Activated CD8-positive, alpha-beta memory T cell treated with anti-CD3 and anti-CD28 coated beads, Interleukin-2, amount 10 ng/mL, durations not matched to agents 7 days and 5 days (primary cell): ENCODE measurements around the gene GGT1. TPM values are rescaled to one million over a fixed set of nuclear protein-coding genes. Genes with fewer than 3 reads are reported as not detected.
"Not testable (repeated sequence)": the region's sequence is repeated elsewhere in the genome, so short reads cannot be mapped to it uniquely, and the experiment has no call there.

ENCODE experiments used
- ATAC-seq: fragments of 150-1000 bp; cut with Tn5 transposase; one replicate; pipeline ENCODE4 v1.10.0; 2021; ENCODE audit warnings: moderate library complexity
- CTCF ChIA-PET: fragments of 350-600 bp; sonication (Branson Sonifier 250); formaldehyde crosslinking; loops from one replicate; lab custom pipeline; 2021; ENCODE audit warnings: antibody characterized with exemption; lab: Charles Lee
- DNase-seq: peaks from one replicate; pipeline ENCODE4 v3.0.0-alpha.2; 2020
- H3K27ac Mint-ChIP-seq: one replicate; pipeline ENCODE4 v1.8.0; 2021; ENCODE audit warnings: mild to moderate bottlenecking, mixed read lengths
- H3K27me3 Mint-ChIP-seq: one replicate; pipeline ENCODE4 v1.8.0; 2021; ENCODE audit warnings: mixed read lengths
- H3K36me3 Mint-ChIP-seq: one replicate; pipeline ENCODE4 v1.8.0; 2021; ENCODE audit warnings: mild to moderate bottlenecking, mixed read lengths
- H3K4me1 Mint-ChIP-seq: one replicate; pipeline ENCODE4 v1.8.0; 2021; ENCODE audit warnings: mixed read lengths
- H3K4me3 Mint-ChIP-seq: one replicate; pipeline ENCODE4 v1.8.0; 2021; ENCODE audit warnings: mild to moderate bottlenecking, moderate library complexity, mixed read lengths
- H3K9me3 Mint-ChIP-seq: one replicate; pipeline ENCODE4 v1.8.0; 2022; ENCODE audit warnings: low read depth, mixed read lengths
- total RNA-seq, 2 experiments: library from RNA; stranded (reverse); gene quantifications; one replicate each; pipeline ENCODE4 v1.2.3, GENCODE V29; 2021

Gene GGT1
- total RNA-seq, 2 experiments from 2014 or later, result 51.2 to 66.0 TPM

DNA sequence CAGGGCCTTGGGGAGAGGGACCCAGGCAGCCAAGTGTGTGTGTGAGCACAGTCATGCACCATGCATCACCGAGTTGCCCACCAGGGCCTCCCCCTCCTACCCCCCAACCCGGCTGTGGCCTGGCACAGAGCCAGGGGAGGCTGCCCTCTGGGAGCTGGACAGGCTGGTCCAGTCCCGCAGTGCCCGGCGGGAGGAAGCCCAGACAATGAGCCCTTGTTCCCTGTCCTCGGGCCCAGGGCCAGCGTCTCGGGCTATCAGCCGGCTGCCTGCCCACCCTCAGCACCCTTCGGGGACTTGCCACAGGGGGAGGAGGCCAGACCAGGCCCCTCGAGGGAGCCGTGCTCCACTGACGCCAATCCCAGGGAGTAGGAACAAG is 14.6 kb upstream of the GGT1 start:
- no peak overlapping the region for H3K27ac Mint-ChIP-seq
- ATAC-seq, result no peak
- H3K4me3 Mint-ChIP-seq, result no peak overlapping the region
- H3K9me3 Mint-ChIP-seq, result no peaks in the 10 kb centered on the region
- H3K27me3 Mint-ChIP-seq, result peaks cover 5% of the 10 kb centered on the region
- CTCF ChIA-PET, result no interaction called here
- no peak for DNase-seq
- H3K4me1 Mint-ChIP-seq, result peaks cover 6% of the 10 kb centered on the region
- H3K36me3 Mint-ChIP-seq, result no peaks in the 10 kb centered on the region

DNA sequence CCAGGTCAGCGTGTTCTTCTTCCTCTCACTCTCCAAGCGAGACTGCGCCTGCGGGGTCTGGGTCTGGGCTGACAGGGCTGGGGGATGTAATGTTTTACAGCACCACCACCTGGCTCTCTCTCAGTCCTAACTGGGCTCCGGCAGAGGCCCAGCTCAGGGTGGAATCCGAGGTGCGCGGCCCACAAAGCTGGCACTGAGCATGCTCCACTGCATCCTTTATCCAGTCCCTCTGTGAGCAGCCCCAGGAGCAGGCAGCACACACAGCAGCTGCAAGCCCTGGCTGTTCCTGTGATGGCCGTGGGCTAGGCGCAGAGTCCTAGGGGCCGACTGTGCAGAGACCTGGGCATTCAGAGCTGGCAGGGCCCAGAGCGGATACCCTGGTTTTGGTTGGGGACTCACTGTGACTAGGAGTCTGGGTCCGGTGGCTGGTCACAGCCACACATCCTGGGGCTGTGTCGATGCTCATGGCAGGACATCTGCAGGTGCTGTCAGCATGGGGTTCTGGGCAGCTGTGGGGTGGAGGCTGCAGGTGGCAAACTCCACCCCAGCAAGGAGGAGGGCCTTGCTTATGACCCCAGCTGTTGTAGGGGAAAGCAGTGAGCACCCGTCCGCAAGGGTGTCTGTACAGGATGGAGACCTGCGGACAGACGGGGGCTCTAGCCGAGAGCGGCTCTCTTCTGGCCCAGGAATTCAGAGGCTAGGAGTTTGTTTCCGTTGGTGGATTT is 14.1 kb upstream of the GGT1 start:
- H3K4me1 Mint-ChIP-seq, result peaks cover 6% of the 10 kb centered on the region
- no peaks in the 10 kb centered on the region for H3K9me3 Mint-ChIP-seq
- ATAC-seq, result no peak
- no peak overlapping the region for H3K27ac Mint-ChIP-seq
- CTCF ChIA-PET, result no interaction called here
- no peaks in the 10 kb centered on the region for H3K36me3 Mint-ChIP-seq
- peaks cover 5% of the 10 kb centered on the region for H3K27me3 Mint-ChIP-seq
- H3K4me3 Mint-ChIP-seq, result no peak overlapping the region
- no peak for DNase-seq

- Mint-ChIP-seq H3K36me3 (no peaks in the 10 kb centered on the region), H3K27me3 (peaks cover 5% of the 10 kb centered on the region), H3K4me3 (no peak overlapping the region), H3K27ac (no peak overlapping the region), H3K4me1 (peaks cover 6% of the 10 kb centered on the region), H3K9me3 (no peaks in the 10 kb centered on the region)
- ATAC-seq (no peak), DNase-seq (no peak)
- CTCF ChIA-PET, result no interaction called here
Measured at GRCh38 chr22:24589518-24590030, 13.4 kb upstream of the GGT1 start.

- H3K27me3 Mint-ChIP-seq, result peaks cover 5% of the 10 kb centered on the region
Measured at GRCh38 chr22:24590596-24591173, 12.3 kb upstream of the GGT1 start.

DNA sequence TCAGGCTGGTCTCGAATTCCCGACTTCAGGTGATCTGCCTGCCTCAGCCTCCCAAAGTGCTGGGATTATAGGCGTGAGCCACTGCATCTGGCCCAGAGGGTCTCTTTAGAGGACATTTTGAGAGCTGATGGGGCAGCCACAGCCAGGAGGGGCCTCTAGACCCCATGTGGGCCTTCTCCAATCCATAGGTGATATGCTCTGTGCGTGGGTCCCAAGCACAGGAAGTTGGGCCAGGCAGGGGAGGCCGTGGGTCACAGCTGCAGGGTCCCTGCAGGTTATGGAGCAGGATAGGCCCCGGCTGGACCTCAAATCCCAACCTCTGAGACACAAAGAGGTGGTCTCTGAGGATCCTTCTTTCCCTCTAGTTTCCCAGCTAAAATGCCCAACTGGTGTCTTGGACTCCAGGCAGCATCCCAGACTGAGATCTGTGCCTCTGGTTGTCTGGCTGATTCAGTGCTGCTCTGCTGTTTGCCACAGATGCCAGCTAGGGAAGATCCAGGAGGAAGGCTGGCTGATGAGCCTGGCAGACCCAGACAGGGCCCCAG is 11.6 kb upstream of the GGT1 start:
- no peak overlapping the region for H3K27ac Mint-ChIP-seq

More at GRCh38 chr22:24590596-24591173, 12.3 kb upstream of the GGT1 start:
- no peak overlapping the region for H3K4me3 Mint-ChIP-seq
- peaks cover 6% of the 10 kb centered on the region for H3K4me1 Mint-ChIP-seq
- H3K27ac Mint-ChIP-seq, result no peak overlapping the region
- DNase-seq, result no peak
- no peaks in the 10 kb centered on the region for H3K36me3 Mint-ChIP-seq
- no peak for ATAC-seq
- CTCF ChIA-PET, result no interaction called here
- no peaks in the 10 kb centered on the region for H3K9me3 Mint-ChIP-seq

GRCh38 chr22:24592058-24592850 is 10.7 kb upstream of the GGT1 start:
- DNase-seq (no peak), ATAC-seq (peak; percentile 13)
- Mint-ChIP-seq H3K27me3 (peaks cover 5% of the 10 kb centered on the region), H3K27ac (peak overlapping the region; percentile 40), H3K4me1 (peaks cover 6% of the 10 kb centered on the region), H3K36me3 (no peaks in the 10 kb centered on the region), H3K4me3 (peak overlapping the region; percentile 75), H3K9me3 (no peaks in the 10 kb centered on the region)
- CTCF ChIA-PET, result interaction anchor here (0.6 kb wide), 1 partner anchor 28 kb away, joined by 3 read pairs; no protein-coding TSS in a partner anchor

More for the DNA sequence above, 11.6 kb upstream of the GGT1 start:
- CTCF ChIA-PET, result no interaction called here
- no peak for DNase-seq
- Mint-ChIP-seq H3K27me3 (peaks cover 5% of the 10 kb centered on the region), H3K36me3 (no peaks in the 10 kb centered on the region), H3K4me1 (peaks cover 6% of the 10 kb centered on the region), H3K9me3 (no peaks in the 10 kb centered on the region), H3K4me3 (no peak overlapping the region)
- ATAC-seq, result no peak

GRCh38 chr22:24592851-24593558 is 10.0 kb upstream of the GGT1 start, which contains the start of gene LRRC75B:
TSS of gene LRRC75B (minus strand) at chr22:24593073. CDS start at chr22:24593039, 34 bp downstream.
- Mint-ChIP-seq H3K36me3 (no peaks in the 10 kb centered on the region), H3K4me3 (peak within 1 kb of the TSS; percentile 75), H3K9me3 (no peaks in the 10 kb centered on the region), H3K4me1 (peaks cover 9% of the 10 kb centered on the region), H3K27me3 (peaks cover 5% of the 10 kb centered on the region), H3K27ac (peak within 1 kb of the TSS; percentile 40)
- CTCF ChIA-PET, result interaction anchor here (0.6 kb wide), 1 partner anchor 29 kb away, joined by 3 read pairs; no protein-coding TSS in a partner anchor
- ATAC-seq, result peak; percentile 85
- DNase-seq, result peak; percentile 65

DNA sequence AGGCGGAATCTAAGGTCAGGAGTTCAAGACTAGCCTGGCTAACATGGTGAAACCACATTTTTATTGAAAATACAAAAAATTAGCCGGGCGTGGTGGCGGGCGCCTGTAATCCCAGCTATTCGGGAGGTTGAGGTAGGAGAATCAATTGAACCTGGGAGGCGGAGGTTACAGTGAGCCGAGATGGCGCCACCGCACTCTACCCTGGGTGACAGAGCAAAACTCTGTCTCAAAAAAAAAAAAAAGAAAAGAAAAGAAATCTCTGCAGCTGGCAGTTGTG is 9.5 kb upstream of the GGT1 start:
- H3K9me3 Mint-ChIP-seq, CTCF ChIA-PET, H3K27me3 Mint-ChIP-seq: not testable (repeated sequence)

GRCh38 chr22:24593836-24594568 is 9.0 kb upstream of the GGT1 start:
- H3K27me3 Mint-ChIP-seq, result peaks cover 5% of the 10 kb centered on the region
- H3K4me1 Mint-ChIP-seq, result peaks cover 9% of the 10 kb centered on the region
- DNase-seq (no peak), ATAC-seq (no peak)
- H3K4me3 Mint-ChIP-seq, result no peak overlapping the region
- H3K36me3 Mint-ChIP-seq, result no peaks in the 10 kb centered on the region
- CTCF ChIA-PET, result no interaction called here
- H3K27ac Mint-ChIP-seq, result no peak overlapping the region
- H3K9me3 Mint-ChIP-seq, result no peaks in the 10 kb centered on the region

More for the DNA sequence above, 9.5 kb upstream of the GGT1 start:
- H3K36me3 Mint-ChIP-seq, H3K4me1 Mint-ChIP-seq, H3K4me3 Mint-ChIP-seq, DNase-seq, H3K27ac Mint-ChIP-seq, ATAC-seq: not testable (repeated sequence)

DNA sequence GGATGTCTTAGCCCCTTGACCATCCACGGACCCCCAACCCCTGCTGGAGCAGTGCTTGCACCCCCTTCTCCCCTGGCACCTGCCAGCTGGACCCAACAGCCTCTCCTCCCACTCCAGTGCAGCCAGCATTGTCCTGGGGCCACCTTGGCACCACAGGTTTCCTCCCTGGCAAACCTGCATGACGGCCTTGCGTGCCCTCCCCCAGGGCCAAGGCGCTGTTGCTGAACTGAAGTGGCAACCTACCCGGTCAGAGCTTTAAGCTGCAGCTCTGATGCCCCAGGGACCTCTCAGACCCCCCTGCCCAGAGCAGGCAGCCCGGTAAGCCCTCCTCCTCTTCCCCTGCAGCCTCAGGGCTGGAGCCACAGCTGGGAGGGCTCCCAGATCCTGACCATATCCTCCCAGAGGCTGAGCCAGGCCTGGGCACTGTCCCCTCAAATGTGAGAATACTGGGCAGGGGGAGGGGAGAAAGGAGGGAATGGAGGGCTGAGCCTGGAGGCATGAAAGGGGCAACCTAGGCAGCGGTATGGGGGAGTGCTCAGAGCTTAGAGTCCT is 8.3 kb upstream of the GGT1 start:
- CTCF ChIA-PET, result no interaction called here

DNA sequence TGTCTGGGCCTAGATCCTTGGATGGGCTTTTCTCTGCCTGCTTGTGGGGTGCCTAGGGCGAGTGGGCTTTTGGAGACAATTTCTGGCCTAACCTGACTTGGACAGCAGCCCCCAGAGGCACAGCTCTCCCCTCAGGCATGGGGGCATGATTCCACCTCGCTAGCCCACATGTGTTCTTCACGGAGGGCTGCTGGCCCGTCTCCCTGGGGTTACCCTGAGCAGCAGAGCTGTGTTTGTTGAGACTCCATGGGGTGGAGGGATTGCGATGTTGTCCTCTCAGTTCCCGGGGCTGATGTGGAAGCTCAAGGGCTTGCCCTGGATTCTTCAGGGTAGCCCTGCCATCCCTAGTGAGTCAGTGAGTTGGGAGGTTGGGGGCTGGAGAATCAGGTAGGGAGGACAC is 7.8 kb upstream of the GGT1 start:
- CTCF ChIA-PET, result no interaction called here
- no peaks in the 10 kb centered on the region for H3K9me3 Mint-ChIP-seq
- peaks cover 9% of the 10 kb centered on the region for H3K4me1 Mint-ChIP-seq
- no peak overlapping the region for H3K4me3 Mint-ChIP-seq
- H3K27ac Mint-ChIP-seq, result no peak overlapping the region
- no peak for DNase-seq
- peaks cover 5% of the 10 kb centered on the region for H3K27me3 Mint-ChIP-seq
- no peak for ATAC-seq
- H3K36me3 Mint-ChIP-seq, result no peaks in the 10 kb centered on the region

More for the DNA sequence above, 8.3 kb upstream of the GGT1 start:
- DNase-seq (no peak), ATAC-seq (no peak)
- Mint-ChIP-seq H3K27me3 (peaks cover 5% of the 10 kb centered on the region), H3K4me1 (peaks cover 9% of the 10 kb centered on the region), H3K4me3 (no peak overlapping the region), H3K27ac (no peak overlapping the region), H3K9me3 (no peaks in the 10 kb centered on the region), H3K36me3 (no peaks in the 10 kb centered on the region)

DNA sequence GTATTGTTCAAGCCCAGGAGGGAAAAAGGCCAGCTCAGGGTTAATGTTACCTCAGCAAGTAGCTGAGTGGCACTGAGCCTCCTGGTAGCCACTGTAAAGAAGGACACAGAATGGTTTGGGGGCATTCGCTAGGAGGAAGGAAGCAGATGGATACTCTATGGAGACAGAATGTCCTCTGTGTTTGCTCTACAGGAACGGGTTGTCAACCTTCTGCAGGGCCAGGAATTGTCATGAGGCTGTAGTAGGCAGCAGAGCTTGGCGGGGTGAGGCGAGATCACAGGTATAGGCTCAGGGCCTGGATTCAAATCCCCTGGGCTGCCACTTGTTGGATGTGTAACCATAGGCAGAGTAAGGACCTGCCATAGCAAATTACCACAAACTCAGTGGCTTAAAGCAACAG is 7.1 kb upstream of the GGT1 start:
- Mint-ChIP-seq H3K4me1 (peaks cover 14% of the 10 kb centered on the region), H3K27ac (no peak overlapping the region), H3K36me3 (no peaks in the 10 kb centered on the region), H3K9me3 (no peaks in the 10 kb centered on the region), H3K4me3 (no peak overlapping the region), H3K27me3 (peaks cover 5% of the 10 kb centered on the region)
- ATAC-seq, result no peak
- CTCF ChIA-PET, result no interaction called here
- no peak for DNase-seq
